HepG2 (cell line): ENCODE results near the gene HSDL2. TPM values are rescaled to one million over a fixed set of nuclear protein-coding genes. Genes with fewer than 3 reads are reported as not detected.
A peak's percentile ranks its signal among the peaks of the same experiment; 100 is the strongest.

Source experiments
- CEBPG ChIP-seq: IDR thresholded peaks from 2 replicates; pipeline ENCODE4 v1.6.1; 2016
- CHCHD3 ChIP-seq: sonication (generic); formaldehyde crosslinking; IDR thresholded peaks from 2 replicates; pipeline ENCODE4 v1.8.0; 2022; ENCODE audit warnings: mild to moderate bottlenecking, missing genetic modification reagents, moderate library complexity
- DR1 ChIP-seq: sonication (generic); formaldehyde crosslinking; IDR thresholded peaks from 2 replicates; pipeline ENCODE4 v1.8.0; 2021; ENCODE audit warnings: mild to moderate bottlenecking, missing genetic modification reagents, inconsistent platforms
- FOSL1 ChIP-seq: sonication (generic); formaldehyde crosslinking; IDR thresholded peaks from 2 replicates; pipeline ENCODE4 v1.9.0; 2021; ENCODE audit warnings: missing genetic modification reagents, borderline replicate concordance
- GPN1 ChIP-seq: sonication (generic); formaldehyde crosslinking; IDR thresholded peaks from 2 replicates; pipeline ENCODE4 v1.5.1; 2020; ENCODE audit warnings: missing genetic modification reagents, borderline replicate concordance
- GTF3A ChIP-seq: sonication (generic); formaldehyde crosslinking; conservative IDR thresholded peaks from 2 replicates; pipeline ENCODE4 v1.4.0; 2020; ENCODE audit warnings: mild to moderate bottlenecking, missing genetic modification reagents
- PAX8 ChIP-seq: sonication (generic); formaldehyde crosslinking; IDR thresholded peaks from 2 replicates; pipeline ENCODE4 v1.8.0; 2022; ENCODE audit warnings: mild to moderate bottlenecking, missing genetic modification reagents, borderline replicate concordance
- RFXAP ChIP-seq: sonication (generic); formaldehyde crosslinking; IDR thresholded peaks from 2 replicates; pipeline ENCODE4 v1.4.0; 2020; ENCODE audit warnings: missing genetic modification reagents, borderline replicate concordance
- SCMH1 ChIP-seq: sonication (generic); formaldehyde crosslinking; IDR thresholded peaks from 2 replicates; pipeline ENCODE4 v1.9.0; 2021; ENCODE audit warnings: missing genetic modification reagents, mild to moderate bottlenecking, borderline replicate concordance
- SMYD3 ChIP-seq: sonication (generic); formaldehyde crosslinking; IDR thresholded peaks from 2 replicates; pipeline ENCODE4 v1.8.1; 2023; ENCODE audit warnings: mild to moderate bottlenecking, missing genetic modification reagents
- SP4 ChIP-seq: sonication (generic); formaldehyde crosslinking; IDR thresholded peaks from 2 replicates; pipeline ENCODE4 v1.8.1; 2023; ENCODE audit warnings: mild to moderate bottlenecking, missing genetic modification reagents
- SYNCRIP ChIP-seq: fragments of 200-400 bp; formaldehyde crosslinking; IDR thresholded peaks from 2 replicates; pipeline ENCODE4 v1.6.1; 2018; ENCODE audit warnings: mild to moderate bottlenecking, low read depth, low read length; ENCODE audit not compliant: insufficient read depth
- XBP1 ChIP-seq: sonication (generic); formaldehyde crosslinking; IDR thresholded peaks from 2 replicates; pipeline ENCODE4 v1.5.0; 2020; ENCODE audit warnings: missing genetic modification reagents
- ZBTB1 ChIP-seq: sonication (generic); formaldehyde crosslinking; IDR thresholded peaks from 2 replicates; pipeline ENCODE4 v1.4.0; 2020; ENCODE audit warnings: missing genetic modification reagents, borderline replicate concordance
- ZNF230 ChIP-seq: sonication (generic); formaldehyde crosslinking; IDR thresholded peaks from 2 replicates; pipeline ENCODE4 v1.4.0; 2020; ENCODE audit warnings: mild to moderate bottlenecking, missing genetic modification reagents
- ZNF337 ChIP-seq: sonication (generic); formaldehyde crosslinking; IDR thresholded peaks from 2 replicates; pipeline ENCODE4 v1.5.1; 2020; ENCODE audit warnings: missing genetic modification reagents, low read depth, mild to moderate bottlenecking, borderline replicate concordance
- ZNF432 ChIP-seq: sonication (generic); formaldehyde crosslinking; IDR thresholded peaks from 2 replicates; pipeline ENCODE4 v1.5.0; 2020; ENCODE audit warnings: missing genetic modification reagents, mild to moderate bottlenecking, borderline replicate concordance
- ZNF530 ChIP-seq: sonication (generic); formaldehyde crosslinking; IDR thresholded peaks from 2 replicates; pipeline ENCODE4 v1.5.0; 2020; ENCODE audit warnings: low read depth, mild to moderate bottlenecking, missing genetic modification reagents
- ZNF546 ChIP-seq: sonication (generic); formaldehyde crosslinking; conservative IDR thresholded peaks from 2 replicates; pipeline ENCODE4 v1.8.1; 2023; ENCODE audit warnings: mild to moderate bottlenecking, missing genetic modification reagents
- ZNF674 ChIP-seq: sonication (generic); formaldehyde crosslinking; IDR thresholded peaks from 2 replicates; pipeline ENCODE4 v1.5.0; 2020; ENCODE audit warnings: low read depth, mild to moderate bottlenecking, missing genetic modification reagents
- polyA plus RNA-seq, 8 experiments: library from polyadenylated mRNA; depleted of rRNA in 3 of 8; stranded (reverse) in 7 of 8; unstranded in 1 of 8; fragments of >200 nt; fragmentation: Illumina TruSeq in 4 of 8; extraction: Trizol in 4 of 8; gene quantifications; 2 replicates each; pipeline versions ENCODE4 v1.2.1 to v1.2.3, GENCODE V29; 2011 to 2016; ENCODE audit warnings: low read depth in 4 of 8, missing spikeins in 1 of 8, mixed read lengths in 1 of 8; ENCODE audit not compliant: insufficient read depth in 1 of 8
- total RNA-seq, 5 experiments: library from RNA; depleted of rRNA; stranded (reverse); fragments of >200 nt; fragmentation: Illumina TruSeq; extraction: Trizol; gene quantifications; 2 replicates each; pipeline ENCODE4 v1.2.3, GENCODE V29; 2016; ENCODE audit warnings: low read depth in 1 of 5
- TF ChIP-seq, protein P1 (sequence below): sonication (generic); formaldehyde crosslinking; IDR thresholded peaks from 2 replicates; pipeline ENCODE4 v1.4.0; 2020; ENCODE audit warnings: mild to moderate bottlenecking, missing genetic modification reagents
- TF ChIP-seq, protein P2 (sequence below): sonication (generic); formaldehyde crosslinking; IDR thresholded peaks from 2 replicates; pipeline ENCODE4 v1.8.1; 2022; ENCODE audit warnings: mild to moderate bottlenecking, missing genetic modification reagents
- TF ChIP-seq, protein P3 (sequence below): sonication (generic); formaldehyde crosslinking; IDR thresholded peaks from 2 replicates; pipeline ENCODE4; 2020; ENCODE audit warnings: missing genetic modification reagents, mild to moderate bottlenecking, borderline replicate concordance
- TF ChIP-seq, protein P4 (sequence below): IDR thresholded peaks from 2 replicates; pipeline ENCODE4 v1.6.1; 2016; ENCODE audit warnings: low read depth, control low read depth

HSDL2 gene
- total and polyA plus RNA-seq, 2 of the 13 experiments (the other 11 are each of a cell fraction or from before 2014, with no cell fraction given), result 55.3 to 80.2 TPM

DNA sequence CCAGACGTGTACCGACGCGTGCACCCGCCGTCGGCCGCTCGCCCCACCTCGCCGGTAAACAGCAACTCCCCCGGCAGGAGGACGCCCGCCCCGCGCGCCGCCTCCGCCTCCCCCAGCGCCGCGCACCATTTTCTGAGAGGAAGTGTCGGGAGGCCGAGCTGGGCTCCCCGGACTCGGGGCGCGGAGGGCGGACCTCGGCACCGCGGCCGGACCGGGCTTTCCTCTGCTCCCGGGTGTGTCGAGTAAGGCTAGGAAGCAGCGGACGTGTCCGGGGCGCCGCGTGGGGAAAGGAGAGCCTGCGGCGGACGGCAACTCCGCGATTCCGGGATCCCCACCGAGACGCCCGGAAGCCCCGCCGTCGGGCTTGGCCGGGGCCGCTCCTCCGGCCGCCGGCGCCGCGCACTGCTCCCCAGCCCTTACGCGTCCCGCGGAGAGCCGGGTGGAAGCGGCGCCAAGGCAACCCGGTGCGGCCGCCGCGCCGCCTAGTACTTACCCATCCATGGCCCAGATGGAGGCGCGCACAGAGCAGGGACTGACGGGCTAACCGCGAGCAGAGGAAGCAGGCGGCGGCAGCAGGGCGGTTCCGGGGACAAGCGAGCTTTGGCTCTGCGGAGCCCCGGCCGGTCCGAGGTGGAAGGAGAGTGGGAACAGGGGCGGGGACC lies 46.8 kb upstream of the HSDL2 start, which contains the start of gene PTBP3 (continued):
- TF ChIP-seq ZBTB1 (CRISPR knock-in tag) (no peak), DR1 (CRISPR knock-in tag) (no peak), FOSL1 (CRISPR knock-in tag) (no peak), ZNF432 (CRISPR knock-in tag) (no peak), SCMH1 (CRISPR knock-in tag) (no peak), ZNF230 (CRISPR knock-in tag) (no peak), XBP1 (CRISPR knock-in tag) (no peak; the same call in 1 of the 2 replicates), SYNCRIP (no peak), SMYD3 (CRISPR knock-in tag) (0 out of 2 replicates have a peak, but pooled peaks have one; percentile 34), CEBPG (CRISPR knock-in tag) (peak; percentile 28; the same call in 1 of the 2 replicates), GTF3A (no peak), SP4 (CRISPR knock-in tag) (peak; percentile 40; the same call in 1 of the 2 replicates), ZNF546 (no peak), ZNF530 (CRISPR knock-in tag) (no peak), ZNF674 (CRISPR knock-in tag) (no peak), RFXAP (CRISPR knock-in tag) (peak; percentile 59; the same call in 1 of the 2 replicates), PAX8 (CRISPR knock-in tag) (no peak; the same call in 1 of the 2 replicates), CHCHD3 (0 out of 2 replicates have a peak, but pooled peaks have one; percentile 68), ZNF337 (CRISPR knock-in tag) (no peak), GPN1 (CRISPR knock-in tag) (no peak)
- TF ChIP-seq, protein P1, sequence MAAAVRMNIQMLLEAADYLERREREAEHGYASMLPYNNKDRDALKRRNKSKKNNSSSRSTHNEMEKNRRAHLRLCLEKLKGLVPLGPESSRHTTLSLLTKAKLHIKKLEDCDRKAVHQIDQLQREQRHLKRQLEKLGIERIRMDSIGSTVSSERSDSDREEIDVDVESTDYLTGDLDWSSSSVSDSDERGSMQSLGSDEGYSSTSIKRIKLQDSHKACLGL (CRISPR knock-in tag), result no peak
- TF ChIP-seq, protein P2, sequence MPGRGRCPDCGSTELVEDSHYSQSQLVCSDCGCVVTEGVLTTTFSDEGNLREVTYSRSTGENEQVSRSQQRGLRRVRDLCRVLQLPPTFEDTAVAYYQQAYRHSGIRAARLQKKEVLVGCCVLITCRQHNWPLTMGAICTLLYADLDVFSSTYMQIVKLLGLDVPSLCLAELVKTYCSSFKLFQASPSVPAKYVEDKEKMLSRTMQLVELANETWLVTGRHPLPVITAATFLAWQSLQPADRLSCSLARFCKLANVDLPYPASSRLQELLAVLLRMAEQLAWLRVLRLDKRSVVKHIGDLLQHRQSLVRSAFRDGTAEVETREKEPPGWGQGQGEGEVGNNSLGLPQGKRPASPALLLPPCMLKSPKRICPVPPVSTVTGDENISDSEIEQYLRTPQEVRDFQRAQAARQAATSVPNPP, result 0 out of 2 replicates have a peak, but pooled peaks have one; percentile 25
- TF ChIP-seq, protein P3, sequence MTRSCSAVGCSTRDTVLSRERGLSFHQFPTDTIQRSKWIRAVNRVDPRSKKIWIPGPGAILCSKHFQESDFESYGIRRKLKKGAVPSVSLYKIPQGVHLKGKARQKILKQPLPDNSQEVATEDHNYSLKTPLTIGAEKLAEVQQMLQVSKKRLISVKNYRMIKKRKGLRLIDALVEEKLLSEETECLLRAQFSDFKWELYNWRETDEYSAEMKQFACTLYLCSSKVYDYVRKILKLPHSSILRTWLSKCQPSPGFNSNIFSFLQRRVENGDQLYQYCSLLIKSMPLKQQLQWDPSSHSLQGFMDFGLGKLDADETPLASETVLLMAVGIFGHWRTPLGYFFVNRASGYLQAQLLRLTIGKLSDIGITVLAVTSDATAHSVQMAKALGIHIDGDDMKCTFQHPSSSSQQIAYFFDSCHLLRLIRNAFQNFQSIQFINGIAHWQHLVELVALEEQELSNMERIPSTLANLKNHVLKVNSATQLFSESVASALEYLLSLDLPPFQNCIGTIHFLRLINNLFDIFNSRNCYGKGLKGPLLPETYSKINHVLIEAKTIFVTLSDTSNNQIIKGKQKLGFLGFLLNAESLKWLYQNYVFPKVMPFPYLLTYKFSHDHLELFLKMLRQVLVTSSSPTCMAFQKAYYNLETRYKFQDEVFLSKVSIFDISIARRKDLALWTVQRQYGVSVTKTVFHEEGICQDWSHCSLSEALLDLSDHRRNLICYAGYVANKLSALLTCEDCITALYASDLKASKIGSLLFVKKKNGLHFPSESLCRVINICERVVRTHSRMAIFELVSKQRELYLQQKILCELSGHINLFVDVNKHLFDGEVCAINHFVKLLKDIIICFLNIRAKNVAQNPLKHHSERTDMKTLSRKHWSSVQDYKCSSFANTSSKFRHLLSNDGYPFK (CRISPR knock-in tag), result no peak
- TF ChIP-seq, protein P4, sequence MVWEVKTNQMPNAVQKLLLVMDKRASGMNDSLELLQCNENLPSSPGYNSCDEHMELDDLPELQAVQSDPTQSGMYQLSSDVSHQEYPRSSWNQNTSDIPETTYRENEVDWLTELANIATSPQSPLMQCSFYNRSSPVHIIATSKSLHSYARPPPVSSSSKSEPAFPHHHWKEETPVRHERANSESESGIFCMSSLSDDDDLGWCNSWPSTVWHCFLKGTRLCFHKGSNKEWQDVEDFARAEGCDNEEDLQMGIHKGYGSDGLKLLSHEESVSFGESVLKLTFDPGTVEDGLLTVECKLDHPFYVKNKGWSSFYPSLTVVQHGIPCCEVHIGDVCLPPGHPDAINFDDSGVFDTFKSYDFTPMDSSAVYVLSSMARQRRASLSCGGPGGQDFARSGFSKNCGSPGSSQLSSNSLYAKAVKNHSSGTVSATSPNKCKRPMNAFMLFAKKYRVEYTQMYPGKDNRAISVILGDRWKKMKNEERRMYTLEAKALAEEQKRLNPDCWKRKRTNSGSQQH (CRISPR knock-in tag), result 0 out of 2 replicates have a peak, but pooled peaks have one; percentile 75
